ENCODE measurements around the gene REV3L.

- TF ChIP-seq POLR2A (IDR thresholded peaks at IDR 0.05; ENCODE audit: low read length) (no peak), CTCF (IDR thresholded peaks at IDR 0.05) (no peak), GATA3 (IDR thresholded peaks at IDR 0.05; ENCODE audit: borderline replicate concordance) (no peak), CHD4 (IDR thresholded peaks at IDR 0.05; ENCODE audit: borderline replicate concordance) (no peak), RFX5 (IDR thresholded peaks at IDR 0.05) (no peak), ZFP36 (IDR thresholded peaks at IDR 0.05; ENCODE audit: borderline replicate concordance, partially characterized antibody) (no peak), ZNF302 (CRISPR knock-in tag; IDR thresholded peaks at IDR 0.05) (no peak), TFCP2L1 (CRISPR knock-in tag; IDR thresholded peaks at IDR 0.05) (no peak), SMC3 (IDR thresholded peaks at IDR 0.05) (no peak), MAZ (IDR thresholded peaks at IDR 0.05; ENCODE audit: borderline replicate concordance, low read depth, low read length) (no peak), RAD21 (conservative IDR thresholded peaks at IDR 0.05 in 1 of 2, IDR thresholded peaks at IDR 0.05 in 1 of 2) (no peak)
These were observed 32.2 kb upstream of the REV3L start for GRCh38 chr6:111515259-111515658.

Data from A549 (cell line).